ENCODE results near the gene ATG7.
"Not testable (repeated sequence)": the region's sequence is repeated elsewhere in the genome, so short reads cannot be mapped to it uniquely, and the experiment has no call there.

The ATG7 gene

GRCh38 chr3:11470031-11470853 lies 198.0 kb downstream of the ATG7 start:
- FAIRE-seq, result no peak

DNA sequence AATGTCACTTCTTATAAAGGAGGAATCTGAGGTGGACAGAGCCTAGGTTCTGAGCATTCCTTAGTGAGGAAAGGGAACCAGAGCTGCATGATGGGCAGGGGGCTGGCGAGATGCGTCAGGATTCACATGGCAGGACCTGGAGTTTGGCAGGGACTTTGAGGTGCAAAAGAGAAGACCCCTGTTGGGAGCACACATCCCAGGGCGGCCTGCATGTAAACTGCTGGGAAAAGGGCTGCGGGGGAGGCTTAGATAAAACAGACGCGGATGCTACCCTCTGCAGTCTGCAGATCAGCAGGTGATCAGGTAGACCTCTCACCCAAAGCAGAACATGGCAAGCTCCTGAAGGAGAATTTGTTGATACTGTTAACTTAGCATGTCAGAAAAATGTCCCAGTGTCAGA lies 203.1 kb downstream of the ATG7 start:
- FAIRE-seq, result no peak

GRCh38 chr3:11476735-11477144 lies 204.5 kb downstream of the ATG7 start:
- no peak for FAIRE-seq

DNA sequence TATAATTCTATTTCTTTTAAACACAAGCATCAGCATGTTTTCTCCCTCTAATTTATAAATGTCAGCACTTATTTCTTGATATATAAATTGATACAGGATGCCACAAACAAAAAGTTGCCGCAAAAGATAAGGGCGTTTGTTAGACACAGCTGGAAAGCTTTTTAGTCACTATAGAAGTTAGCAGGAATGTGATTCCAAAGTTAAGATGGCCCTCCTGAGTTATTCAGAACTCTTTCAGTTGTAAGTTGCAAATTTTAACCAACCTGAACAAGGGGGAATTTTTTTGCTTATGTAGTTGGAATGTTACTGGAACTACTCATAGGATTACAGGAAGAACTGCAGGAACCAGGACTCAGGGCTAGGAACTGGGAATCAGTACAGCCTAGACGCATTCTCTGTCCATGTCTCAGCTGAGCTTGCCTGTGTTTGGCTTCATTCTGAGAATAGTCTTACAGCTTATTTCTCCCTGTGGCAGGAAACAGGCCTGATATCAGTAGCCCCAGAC lies 205.3 kb downstream of the ATG7 start:
- no peak for FAIRE-seq

DNA sequence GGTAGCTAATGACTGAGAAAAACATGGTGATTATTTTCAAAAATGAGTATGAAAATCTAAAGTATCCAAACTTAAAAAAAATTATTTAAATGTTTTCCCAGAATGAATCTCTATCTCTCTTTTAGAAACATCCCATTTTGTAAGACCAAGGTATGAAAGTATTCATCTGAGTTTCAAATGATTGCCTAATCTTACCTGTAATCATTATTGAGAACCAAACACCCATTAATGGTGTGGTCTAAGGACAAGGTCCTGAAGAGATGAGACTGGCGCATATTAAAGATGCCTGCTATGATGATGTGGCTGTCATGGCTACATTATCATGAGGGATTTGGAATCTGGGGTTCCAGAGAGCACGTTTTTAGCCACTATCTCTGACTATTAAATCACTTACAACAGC lies 206.0 kb downstream of the ATG7 start:
- FAIRE-seq, result no peak

DNA sequence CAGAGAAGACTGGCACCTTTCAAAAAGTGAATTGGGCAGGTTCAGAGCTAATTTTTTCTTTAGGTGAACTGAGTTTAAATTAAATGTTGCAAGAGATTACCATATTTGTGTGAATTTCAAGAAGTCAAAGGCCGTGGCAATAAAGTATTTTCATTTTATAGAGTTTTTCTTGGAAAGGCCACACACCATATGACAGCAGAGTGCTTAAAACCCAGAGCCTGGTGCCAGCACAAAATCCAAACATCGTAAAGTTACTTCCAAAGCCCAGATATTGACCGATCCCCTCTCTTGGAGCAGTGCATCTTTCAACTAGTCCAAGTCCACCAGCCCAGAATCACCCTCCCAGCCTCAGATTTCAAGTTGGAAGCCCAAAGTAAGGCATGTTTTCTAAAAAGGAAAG lies 207.0 kb downstream of the ATG7 start:
- FAIRE-seq, result no peak

DNA sequence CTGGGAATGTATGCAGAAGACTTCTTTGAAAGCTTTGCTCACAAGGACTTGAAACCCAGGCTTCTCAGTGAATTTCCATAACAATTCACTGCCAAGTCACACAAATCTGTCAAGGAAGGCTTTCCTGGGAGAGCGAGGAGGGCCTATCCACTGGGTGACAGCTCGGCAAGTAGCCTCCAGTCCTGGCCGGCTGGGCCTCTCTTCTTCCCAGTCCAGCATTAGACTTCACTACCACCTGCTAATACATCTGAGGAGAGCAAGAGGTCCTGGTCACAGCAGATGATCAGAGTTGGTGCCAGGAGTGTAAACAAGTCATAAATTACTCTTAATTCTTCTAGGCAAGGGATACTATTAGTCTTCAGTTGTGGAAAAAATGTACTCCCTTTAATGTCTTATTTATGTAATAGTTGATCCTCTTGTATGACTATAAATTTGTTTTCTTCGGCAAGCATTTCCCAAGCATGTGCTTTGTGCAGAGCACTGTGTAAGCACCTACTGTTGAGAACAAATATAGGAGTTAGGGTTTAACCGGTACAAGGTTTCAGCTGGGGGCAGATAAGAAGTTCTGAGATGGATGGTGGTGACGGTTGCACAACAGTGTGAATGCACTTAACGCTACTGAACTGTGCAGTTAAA lies 208.6 kb downstream of the ATG7 start:
- peak; percentile 41 for FAIRE-seq

GRCh38 chr3:11481556-11481955 lies 209.4 kb downstream of the ATG7 start:
- FAIRE-seq, result no peak

DNA sequence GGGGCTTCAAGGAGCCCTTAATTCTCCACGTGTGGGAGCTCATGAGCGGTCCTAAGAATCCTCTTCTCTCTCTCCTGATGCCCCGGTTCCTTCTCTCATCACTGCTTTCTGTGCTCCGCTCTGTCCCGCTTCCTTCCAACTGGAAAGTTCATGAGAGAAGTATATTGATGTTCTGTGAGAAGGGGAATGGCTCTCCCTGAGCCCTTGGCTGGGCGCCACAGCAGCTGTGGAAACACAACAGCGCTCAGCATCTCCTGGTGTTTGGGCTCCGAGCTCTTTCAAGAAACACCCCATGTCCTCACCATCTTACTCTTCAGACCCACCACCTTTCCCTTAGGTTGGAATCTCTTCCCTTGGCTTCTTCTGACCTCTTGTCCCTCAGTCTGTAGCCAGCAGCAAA lies 209.8 kb downstream of the ATG7 start:
- FAIRE-seq, result no peak

DNA sequence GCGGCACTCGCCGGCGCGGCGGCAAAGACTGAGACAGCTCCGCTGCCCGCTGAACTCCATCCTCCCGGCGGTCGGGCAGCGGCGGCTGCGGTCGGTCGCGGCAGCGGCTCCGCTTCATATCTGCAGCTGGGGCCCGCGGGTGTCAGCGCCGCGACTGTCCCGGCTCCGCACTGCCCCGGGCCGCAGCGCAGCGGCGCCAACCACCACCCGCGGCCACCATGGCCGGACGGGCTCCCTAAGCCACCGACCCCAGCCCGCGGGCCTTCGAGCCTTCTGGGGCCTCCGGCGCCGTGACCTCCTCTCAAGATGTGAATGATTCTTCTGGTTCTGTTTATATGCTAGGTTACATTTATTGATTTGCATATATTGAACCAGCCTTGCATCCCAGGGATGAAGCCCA lies 216.2 kb downstream of the ATG7 start:
- not testable (repeated sequence) for FAIRE-seq

GRCh38 chr3:11494131-11494916 lies 222.1 kb downstream of the ATG7 start:
- FAIRE-seq, result no peak

DNA sequence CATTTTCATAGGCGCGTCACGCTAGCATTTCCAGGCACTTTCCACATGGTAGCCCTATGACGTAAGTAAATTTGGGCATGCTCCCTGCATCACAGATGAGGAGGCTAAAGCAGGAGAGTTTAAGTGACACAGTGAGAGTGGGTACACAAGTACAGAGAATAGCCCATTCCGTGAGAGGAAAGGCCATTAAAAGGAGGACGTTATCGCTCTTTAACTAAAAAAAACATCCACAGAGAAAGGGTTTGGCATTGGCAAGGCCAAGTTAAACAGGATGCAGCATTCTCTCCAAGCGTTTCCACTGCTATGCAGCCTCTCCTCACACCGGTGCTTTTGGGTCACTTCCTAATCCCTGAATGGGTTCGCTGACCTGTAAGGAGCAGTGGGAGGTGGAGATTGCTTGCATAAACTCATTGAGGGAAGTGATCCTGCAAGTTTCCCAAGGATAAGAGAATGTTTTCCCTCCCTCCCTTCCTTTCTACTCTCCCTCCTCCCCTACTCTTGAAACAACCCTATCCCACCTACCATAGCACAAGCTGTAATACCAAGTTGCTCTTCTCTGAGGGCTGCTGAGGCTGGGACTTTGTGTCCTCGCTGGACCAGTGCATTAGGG lies 223.9 kb downstream of the ATG7 start:
- no peak for FAIRE-seq

- no peak for FAIRE-seq
Observed at GRCh38 chr3:11498177-11498576, 226.0 kb downstream of the ATG7 start.

DNA sequence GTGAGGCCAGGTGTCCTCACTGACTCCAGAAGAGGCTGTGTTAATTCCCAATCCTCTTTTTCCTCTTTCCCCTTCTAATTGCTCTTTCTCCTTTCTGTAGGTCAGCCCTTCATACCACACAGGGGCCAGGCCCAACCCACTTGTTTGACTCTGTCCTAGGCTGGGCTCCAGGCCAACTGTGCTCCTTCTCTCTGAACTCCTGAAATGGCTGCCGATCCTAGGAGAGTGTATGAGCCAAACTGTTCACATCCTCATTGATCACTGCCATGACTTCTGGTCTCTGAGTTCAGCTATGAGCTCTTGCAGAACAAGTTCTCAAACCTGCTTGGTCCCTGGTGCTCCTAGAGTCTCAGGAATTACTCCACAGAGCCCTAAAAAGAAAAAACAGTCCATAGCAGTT lies 226.4 kb downstream of the ATG7 start:
- no peak for FAIRE-seq

DNA sequence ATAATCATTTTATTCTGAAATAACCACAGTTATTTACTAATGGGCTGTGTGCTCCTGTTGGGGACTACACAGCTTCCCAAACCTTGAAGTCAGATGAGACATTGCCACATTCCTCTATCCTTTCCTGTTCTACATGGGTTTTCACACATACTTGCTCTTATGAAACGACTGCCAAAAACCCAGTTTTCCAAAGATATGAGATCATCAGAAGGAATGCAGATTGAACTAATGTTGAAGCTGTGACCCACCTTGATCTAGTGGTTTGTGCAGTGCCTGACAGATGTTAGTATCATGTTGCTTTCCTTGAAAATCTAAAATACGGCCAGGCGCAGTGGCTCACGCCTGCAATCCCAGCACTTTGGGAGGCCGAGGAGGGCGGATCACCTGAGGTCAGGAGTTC lies 226.9 kb downstream of the ATG7 start:
- FAIRE-seq, result no peak

- FAIRE-seq, result not testable (repeated sequence)
Observed at GRCh38 chr3:11502413-11502812, 230.2 kb downstream of the ATG7 start.

- peak; percentile 73 for FAIRE-seq
Observed at GRCh38 chr3:11507719-11508118, 235.5 kb downstream of the ATG7 start.

DNA sequence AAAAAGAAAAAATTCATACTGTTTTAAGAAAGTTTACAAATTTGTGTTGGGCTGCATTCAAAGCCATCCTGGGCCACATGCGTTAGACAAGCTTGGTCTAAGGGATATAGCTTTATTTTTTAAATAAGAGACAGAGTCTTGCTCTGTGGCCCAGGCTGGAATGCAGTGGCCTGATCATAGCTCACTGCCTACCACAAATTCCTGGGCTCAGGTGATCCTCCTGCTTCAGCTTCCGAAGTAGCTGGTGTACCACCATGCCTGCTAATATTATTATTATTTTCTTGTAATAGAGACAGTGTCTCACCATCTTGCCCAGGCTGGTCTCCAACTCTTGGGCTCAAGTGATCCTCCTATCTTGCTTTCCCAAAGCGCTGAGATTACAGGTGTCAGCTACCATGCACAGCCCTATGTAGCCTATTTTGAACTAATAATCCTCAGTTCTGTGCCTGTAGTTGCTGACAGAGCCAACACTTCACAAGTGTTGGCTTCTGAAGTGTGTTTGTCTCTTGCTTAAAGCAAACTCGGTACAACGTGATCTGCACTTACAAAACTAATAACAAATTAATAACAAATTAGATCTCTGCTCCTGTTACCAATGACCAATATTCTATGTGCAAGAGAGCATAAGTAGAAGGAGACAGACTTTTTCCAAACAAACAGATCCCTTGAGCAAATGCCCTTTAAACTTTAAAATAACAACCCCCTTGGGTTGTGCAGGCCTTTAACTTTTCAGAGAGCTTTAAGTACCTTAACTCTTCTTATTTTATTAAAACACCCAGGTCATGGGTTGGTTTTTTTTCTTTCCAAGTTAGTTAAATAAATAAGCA lies 236.4 kb downstream of the ATG7 start:
- FAIRE-seq, result peak; percentile 92

DNA sequence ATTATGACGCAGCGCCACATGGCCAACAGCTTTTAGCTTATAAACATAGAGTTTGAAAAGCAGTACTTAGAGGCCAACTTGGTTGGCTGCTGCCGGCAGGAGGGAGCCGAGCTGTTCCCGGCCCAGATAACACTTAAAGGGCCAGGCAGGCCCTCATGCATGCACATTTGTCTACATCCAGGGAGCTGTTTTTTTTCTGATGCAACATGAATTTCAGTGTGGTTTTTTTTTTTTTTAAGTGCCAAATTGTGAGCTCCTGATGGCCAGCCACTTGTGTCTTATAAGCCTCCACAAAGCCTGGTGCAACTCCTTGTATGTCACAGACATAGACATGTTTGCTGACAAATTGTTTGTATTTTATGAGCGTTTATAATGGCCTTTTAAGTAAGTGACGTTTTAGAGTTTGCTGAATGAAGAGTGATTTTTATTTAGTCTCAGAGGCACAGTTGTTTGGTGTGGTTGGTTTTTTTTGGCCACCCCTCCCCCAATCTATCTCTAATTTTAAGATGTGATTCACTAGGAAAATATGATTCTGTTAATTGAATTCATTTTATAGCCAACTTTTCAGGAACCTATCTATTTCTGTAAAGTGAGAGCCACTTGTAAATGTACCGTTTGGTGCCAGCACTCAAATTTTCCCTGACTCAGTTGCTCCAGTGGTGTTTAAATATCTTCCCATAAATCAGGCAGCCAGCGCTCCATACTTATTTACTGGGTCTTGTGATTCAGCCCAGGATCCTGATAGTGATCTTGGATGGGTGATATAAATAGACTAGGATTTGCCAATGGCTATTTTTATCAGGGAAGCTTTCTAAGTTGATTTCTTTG lies 237.2 kb downstream of the ATG7 start:
- no peak for FAIRE-seq

DNA sequence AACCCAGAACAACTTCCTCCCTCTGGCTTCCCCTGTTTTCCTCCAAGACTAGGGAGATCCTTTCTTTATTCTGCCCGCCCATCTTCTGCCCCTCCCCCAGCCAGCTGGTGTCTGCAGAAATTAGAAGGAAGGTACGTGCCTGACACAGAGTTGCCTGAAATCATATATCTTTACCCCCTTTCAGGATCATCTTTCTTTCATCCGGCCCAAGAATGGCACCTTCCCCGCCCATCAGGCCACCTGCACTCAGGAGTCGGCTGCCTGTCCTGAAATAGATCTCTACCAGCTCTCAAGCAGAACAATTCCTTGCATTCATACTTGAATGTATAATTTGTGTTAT lies 237.8 kb downstream of the ATG7 start:
- FAIRE-seq, result no peak

DNA sequence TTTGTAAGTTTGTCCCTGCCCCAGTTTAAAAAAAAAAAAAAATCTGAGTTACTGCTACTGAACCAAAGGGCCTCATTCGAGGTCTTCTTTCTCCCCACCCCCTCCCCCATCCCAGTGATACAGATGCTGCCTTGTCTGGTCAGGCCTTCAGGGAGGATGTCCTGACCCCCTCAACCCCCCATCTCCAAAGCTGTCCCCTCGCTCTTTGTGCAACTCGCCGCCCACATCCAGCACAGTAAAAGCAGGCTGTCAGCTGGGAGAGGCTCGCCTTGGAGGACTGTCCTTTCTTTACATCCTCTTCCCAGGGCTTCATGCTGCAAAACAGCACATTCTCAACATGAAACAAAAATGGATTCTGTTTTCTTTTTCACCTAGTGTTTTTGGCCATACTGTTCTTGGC lies 238.2 kb downstream of the ATG7 start:
- no peak for FAIRE-seq
